GM12891 (cell line): ENCODE results near the gene ENG.

Source experiments
- POLR2A ChIP-seq: IDR thresholded peaks from 2 replicates; pipeline ENCODE4 v1.6.1; 2011; ENCODE audit warnings: low read depth, low read length, control low read depth
- POLR2AphosphoS5 ChIP-seq: IDR thresholded peaks from 2 replicates; pipeline ENCODE4 v1.6.1; 2011; ENCODE audit warnings: low read depth, low read length, control low read depth
- TAF1 ChIP-seq: IDR thresholded peaks from 2 replicates; pipeline ENCODE4 v1.6.1; 2011; ENCODE audit warnings: low read depth, low read length, control low read depth

- TF ChIP-seq POLR2A, result no peak
- TF ChIP-seq POLR2AphosphoS5, result no peak
- TF ChIP-seq TAF1, result no peak
These were observed 1.6 kb downstream of the ENG start for GRCh38 chr9:127852829-127853228.
